Activated T-helper 9 cell treated with anti-CD3 and anti-CD28 coated beads, Interleukin-2, amount 50 U/mL, for 16 hours (primary cell): ENCODE results near the gene CZIB.

Experiments used
- DNase-seq: peaks from one replicate; pipeline ENCODE4 v3.0.0-alpha.2; 2020; ENCODE audit warnings: low read depth

Gene CZIB

GRCh38 chr1:53220171-53220961, at the start of gene CZIB:
Gene CZIB, minus strand, starts transcription at chr1:53220634. Its CDS starts 59 bp downstream, at chr1:53220575.
- DNase-seq = peak; percentile 92

- no peak for DNase-seq
Measured at GRCh38 chr1:53270107-53270506, 49.7 kb upstream of the CZIB start.

- no peak for DNase-seq
Measured at GRCh38 chr1:53267761-53268160, 47.3 kb upstream of the CZIB start.

GRCh38 chr1:53266038-53266437, 45.6 kb upstream of the CZIB start:
- no peak for DNase-seq

GRCh38 chr1:53265581-53265980, 45.1 kb upstream of the CZIB start:
- DNase-seq = no peak

GRCh38 chr1:53264048-53264447, 43.6 kb upstream of the CZIB start:
- no peak for DNase-seq

GRCh38 chr1:53262000-53262399, 41.6 kb upstream of the CZIB start:
- no peak for DNase-seq

GRCh38 chr1:53260631-53261247, 40.3 kb upstream of the CZIB start:
- no peak for DNase-seq

GRCh38 chr1:53259932-53260331, 39.5 kb upstream of the CZIB start:
- no peak for DNase-seq

- DNase-seq = no peak
Measured at GRCh38 chr1:53258216-53258615, 37.8 kb upstream of the CZIB start.

- DNase-seq = no peak
Measured at GRCh38 chr1:53257454-53258081, 37.1 kb upstream of the CZIB start.

GRCh38 chr1:53256511-53257453, 36.3 kb upstream of the CZIB start:
- no peak for DNase-seq

- no peak for DNase-seq
Measured at GRCh38 chr1:53255031-53255430, 34.6 kb upstream of the CZIB start.

- DNase-seq = no peak
Measured at GRCh38 chr1:53254011-53254640, 33.7 kb upstream of the CZIB start.

GRCh38 chr1:53250325-53250724, 29.9 kb upstream of the CZIB start:
- no peak for DNase-seq

GRCh38 chr1:53249706-53250105, 29.3 kb upstream of the CZIB start:
- DNase-seq = no peak

- no peak for DNase-seq
Measured at GRCh38 chr1:53246261-53247134, 26.1 kb upstream of the CZIB start.

GRCh38 chr1:53244141-53244540, 23.7 kb upstream of the CZIB start:
- DNase-seq = no peak

GRCh38 chr1:53242381-53242780, 21.9 kb upstream of the CZIB start:
- DNase-seq = no peak

GRCh38 chr1:53241828-53242227, 21.4 kb upstream of the CZIB start:
- no peak for DNase-seq
